Measurements from ENCODE around the gene RPTOR.

The RPTOR gene

DNA sequence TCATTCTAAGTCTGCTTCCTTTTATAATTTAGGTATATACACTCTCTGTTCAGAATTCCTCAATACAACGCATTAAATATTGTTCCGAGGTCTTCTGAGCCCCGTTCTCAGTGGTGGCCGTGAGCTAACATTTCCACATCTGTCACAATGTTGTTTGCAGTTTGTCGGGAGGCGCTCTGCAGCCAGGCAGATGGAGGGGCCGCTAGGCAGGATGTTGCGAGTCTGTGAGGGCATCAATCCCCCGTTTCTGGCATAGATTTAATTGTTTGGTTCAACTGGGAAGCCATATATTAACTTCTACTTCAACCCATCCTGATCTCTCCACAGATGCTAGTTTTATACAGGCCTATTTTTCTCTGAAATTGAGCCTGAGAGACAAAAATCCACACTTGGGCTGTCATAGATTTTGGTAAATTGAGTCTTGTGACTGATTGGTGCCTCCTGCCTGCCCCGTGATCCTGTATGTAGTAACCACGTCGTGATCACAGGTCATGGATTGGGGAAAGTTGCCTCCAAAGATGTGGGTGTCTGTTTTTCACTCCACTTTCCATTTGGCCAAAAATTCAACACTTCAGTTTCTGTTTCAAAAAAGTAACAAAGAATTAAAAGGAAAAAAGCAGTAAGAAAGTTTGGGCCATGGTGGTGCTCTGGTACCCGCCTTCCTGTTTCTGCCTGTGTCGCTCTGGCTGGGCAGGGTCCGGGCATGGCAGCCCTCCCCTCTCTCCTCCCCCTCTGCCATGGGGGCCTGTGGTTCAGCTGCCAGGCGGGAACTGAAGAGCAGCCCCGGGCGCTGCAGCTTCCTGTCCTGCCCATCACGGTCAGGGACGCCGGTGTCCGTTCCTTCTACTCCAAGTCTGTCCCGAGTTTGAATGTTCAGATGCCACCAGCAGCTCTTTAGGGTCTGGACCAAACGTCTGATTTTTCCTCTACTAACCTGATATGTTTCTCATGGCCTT lies 41.5 kb downstream of the RPTOR start:
- DNase-seq = no peak

DNA sequence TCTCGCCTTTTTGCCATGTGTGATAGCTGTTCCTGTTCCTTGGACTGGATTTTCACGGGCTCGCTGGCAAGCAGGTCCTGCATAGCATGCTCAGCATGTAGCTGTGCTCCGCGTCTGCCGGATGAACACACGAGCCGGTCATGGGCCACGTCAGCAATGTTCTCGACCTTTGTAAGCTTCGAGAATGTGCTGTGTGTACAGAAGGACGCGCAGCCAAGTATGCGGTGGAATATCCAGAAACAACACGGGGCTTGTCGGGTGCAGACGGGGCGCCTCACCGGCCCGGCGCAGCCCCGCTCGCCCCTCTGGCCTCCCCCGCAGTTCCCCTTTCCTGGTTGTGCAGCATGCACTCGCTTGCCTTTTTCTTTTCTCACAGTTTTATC lies 42.2 kb downstream of the RPTOR start:
- DNase-seq = no peak

DNA sequence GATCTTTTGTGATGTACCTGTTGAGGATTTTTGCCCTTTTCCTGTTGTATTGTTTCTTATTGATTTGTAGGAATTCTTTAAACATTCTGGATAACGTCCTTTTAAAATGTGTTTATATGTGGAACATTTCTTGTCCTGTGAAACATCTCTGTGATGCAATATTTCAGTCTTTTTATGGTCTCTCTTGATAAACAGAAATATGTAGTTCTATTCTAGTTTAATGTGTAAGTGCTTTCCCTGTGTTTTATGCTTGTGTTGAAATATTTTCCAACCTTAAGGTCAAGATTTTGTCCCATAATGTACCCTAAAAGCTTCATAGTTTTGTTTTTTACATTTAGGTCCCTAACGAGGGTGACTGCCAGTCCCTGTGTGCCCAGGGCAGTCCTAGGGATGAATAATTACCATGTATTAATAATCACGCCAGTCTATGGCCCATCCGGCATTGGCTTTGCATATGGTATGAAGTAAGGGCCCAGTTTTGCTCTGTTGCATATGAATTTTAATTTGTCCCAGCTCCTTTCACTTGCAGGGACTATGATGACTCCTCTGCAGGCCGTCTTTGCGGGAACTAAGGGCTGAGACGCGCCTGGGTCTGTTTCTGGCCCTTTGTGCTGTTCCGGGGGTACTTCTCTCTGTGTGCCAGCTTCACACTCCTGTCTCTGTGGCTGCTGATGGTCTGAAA lies 44.2 kb downstream of the RPTOR start:
- DNase-seq = no peak

DNA sequence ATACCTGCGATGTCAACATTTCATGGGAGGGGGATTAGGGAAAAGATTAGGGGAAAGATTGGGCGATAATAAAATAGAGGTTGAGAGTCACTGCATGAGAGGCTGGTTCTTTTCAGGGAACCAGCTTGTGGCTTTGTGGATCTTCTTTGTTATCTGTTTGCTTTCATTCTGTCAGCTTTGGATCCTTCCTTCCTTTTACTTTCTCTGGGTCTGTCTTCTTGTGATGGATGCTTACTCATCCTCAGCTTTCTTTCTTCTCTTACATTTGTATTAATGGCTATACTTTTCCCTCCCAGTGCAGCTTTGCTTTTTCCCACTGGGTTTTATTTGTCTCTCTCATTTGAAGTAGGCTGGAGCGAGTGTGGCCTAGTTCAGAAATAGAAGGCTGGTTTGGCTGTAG lies 47.1 kb downstream of the RPTOR start:
- DNase-seq = no peak

DNA sequence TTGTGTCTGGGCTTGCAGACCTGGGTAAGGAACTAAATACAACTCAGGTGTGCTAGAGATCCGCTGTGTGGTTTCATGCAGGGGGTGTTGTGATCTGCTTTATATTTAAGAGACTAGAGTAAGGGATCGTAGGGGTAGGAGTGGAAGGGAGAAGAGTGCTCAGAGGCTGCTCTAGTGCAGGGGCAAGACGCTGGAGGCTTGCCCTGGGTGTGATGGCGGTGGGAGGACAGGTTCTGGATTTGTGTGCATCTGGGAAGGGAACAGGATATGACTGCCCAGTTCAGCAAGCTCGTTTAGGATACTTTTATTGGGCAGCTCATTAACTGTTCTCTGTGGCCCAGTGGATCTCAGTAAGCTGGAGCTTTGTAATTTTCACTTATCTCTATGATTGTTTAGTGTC lies 47.6 kb downstream of the RPTOR start:
- DNase-seq = no peak

DNA sequence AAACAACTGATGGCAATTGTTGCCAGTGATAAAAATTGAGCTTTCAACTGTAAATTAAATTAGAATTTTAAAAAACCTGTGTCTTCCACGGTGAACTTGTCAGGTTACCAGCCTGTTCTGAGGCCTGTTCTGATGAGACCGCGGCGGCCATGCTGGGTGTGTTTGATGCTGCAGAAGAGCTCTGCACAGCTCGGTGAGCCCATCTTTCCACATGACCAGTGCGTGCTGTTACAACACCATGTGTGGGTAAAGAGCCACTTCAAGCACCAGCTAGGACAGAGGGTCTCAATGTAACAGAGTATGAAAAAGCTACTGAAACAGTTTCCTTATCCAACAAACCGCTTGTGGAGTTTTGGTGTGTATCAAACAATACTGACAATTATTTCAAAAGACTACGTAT lies 48.5 kb downstream of the RPTOR start:
- DNase-seq = no peak

DNA sequence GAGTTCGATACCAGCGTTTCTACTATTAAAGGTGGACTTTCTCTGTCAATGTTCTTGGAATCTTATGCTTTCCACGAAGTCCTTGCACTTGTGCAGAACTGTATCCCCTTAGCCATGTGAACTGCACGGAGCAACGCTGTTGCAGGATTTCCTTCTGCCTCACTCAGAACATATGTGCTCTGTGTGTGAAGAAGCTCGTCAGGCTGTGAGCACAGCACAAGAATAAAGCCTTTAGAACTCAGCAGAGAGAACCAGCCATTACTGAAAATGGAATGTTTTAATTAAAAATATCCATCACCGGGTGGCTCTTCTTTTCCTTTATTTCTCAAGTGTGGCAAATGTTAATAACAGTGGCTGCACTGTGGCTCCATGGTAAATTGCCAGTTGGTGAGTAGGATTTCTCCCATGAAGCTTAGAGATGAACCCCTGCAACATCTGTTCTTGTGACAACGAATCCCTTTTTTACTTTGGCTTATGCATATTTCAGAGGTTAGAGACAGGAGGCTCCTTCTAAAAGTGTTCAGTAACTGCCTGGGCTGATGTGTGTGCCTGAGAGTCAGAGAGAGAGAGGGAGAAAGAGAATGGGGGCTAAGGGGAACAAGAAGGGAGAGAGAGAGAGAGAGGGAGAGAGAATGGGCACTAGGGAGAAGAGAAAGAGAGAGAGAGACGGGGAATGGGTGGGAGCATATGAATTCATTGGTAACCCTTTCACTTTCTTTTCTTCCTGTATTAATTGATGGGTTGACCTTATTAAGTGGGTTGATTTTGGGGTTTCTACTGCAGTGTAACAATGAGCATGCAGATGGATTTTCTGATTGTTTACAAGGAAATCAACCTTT lies 50.0 kb downstream of the RPTOR start:
- DNase-seq = no peak

DNA sequence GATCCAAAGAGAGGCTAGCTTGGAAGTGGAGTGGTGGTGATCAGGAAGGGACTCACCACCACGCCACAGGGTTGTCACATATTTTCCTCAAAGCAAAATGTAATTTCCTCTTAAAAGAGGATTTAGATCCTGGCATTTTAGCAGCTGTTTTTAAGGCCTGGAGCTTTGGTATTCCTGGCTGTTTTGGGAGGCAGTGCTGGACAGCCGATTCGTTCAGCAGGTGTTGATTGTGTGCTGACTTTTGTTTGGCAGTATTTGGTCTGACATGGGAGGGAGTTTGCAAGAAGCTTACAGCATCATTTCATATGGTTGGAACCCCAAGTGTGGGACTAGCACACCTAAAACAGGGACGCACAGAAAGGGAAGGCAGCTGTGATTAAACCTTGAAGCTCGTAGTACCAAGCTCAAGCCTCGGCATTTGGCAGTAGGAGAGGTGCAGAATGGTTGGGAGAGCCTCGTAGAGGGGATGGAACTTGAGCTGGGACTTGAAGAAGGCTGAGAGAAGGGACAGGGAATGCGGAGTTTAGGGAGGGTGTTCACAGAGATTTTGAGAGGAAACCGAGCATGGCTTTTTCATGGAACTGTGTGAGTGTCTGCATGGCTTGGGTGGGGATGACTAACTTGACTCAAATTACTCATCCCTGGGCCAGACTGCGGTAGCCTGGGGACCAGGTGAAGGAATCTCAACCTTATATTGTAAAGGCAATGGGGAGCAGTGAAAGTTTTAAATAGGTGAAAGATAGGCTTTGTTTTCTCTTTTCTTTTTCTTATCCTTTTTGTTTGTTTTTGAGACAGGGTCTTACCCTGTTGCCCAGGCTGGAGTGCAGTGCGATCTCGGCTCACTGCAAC lies 52.3 kb downstream of the RPTOR start:
- no peak for DNase-seq

DNA sequence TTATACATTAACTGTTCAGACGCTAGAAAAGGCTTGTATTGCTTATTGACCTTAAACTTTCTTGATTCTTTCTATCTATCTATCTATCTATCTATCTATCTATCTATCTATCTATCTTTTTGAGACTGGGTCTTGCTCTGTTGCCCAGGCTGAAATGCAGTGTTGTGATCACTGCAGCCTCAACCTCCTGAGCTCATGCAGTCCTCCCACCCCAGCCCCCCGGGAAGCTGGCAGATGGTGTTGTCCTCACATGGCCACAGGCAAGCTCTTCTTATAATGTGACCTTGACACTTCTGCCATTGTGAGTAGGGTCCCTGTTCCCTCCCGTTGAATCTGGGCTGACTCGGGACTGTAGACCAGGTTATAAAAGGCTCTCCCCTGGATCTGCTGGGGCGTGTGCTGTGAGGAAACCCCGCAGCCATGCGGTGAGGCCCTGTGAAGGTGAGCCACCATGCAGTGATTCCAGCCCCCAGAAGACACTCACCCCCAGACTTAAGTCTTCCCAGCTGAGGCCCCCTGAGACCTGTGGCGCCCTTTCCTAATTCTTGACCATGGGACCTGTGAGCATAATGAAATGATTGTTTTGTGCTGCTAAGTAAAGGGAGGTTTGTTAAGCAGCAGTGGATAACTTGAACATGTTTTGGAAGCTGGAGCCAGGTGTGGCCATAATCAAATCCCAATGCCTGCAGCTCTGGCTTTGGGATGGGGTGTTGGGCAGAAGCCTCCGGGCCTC lies 54.3 kb downstream of the RPTOR start:
- no peak for DNase-seq

DNA sequence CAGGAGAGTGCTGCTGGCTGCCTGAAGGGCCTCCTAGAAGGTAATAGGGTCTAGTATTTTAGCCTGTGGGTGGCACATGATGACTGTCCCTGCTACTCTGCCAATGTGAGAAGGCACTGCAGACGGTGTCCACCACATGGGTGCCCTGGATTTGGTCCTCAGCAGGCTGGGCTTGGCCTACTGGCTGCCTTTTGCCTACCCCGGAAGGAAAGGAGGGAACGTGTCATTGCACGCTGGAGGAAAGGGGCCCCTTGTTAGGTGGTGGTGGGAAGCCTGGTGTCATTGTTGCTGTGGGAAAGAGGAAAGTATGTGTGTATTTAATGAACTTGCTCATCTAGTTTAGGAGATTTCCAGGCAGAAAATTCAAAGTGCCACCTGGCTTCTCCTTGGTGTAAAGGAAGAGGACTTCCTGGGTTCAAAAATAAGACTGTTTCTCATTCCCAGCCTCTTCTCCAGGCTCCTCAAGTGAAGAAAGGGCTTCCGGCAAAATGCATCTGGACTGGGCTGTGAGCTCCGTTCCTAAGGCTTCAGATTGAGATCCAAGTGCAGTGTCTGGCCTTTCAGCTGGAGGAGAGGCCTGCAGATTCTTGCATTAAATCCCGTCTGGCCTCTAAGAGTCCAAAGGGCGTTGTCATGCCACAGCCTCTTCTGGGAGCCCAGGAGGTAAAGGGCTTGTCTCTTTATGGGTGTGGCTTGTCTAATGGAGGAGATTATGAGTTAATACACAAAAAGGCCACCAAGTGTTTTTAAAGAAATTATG lies 55.1 kb downstream of the RPTOR start:
- DNase-seq = no peak

DNA sequence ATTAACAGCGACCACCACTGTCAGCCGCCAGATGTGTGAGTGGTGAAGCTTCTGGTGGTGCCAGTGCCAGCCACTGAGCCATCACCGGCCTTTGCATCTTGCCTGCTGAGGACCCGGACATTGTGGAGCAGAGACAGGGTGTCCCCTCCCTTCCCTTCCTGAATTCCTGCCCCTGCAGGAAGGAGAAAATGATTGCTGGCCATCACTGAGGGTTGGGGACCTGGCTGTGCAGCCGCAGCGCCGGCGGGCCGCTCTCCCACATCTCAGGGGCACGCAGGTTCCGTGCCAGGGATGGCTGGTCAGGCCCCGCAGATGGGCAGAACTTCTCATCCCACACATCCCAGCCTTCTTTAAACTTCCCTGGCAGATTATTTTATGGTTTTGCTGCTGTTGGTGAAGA lies 56.5 kb downstream of the RPTOR start:
- no peak for DNase-seq

DNA sequence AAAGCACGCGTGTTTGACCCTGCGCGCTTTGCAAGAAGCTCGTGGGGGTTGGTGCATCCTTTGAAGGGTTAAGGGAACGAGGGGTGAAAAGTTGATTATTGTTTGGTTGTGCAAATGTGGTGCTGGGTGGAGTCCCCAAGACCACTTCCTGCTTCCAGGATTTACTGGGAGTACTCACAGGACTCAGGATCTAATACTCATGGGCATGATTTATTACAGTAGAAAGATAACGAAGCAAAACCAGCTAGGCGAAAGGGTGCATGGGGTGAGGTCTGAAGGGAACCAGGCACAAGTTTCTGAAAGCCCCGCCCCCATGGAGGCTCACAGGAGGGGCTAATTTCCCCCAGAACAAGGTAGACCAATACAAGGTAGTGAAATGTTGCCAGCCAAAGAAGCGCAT lies 58.8 kb downstream of the RPTOR start:
- no peak for DNase-seq

DNA sequence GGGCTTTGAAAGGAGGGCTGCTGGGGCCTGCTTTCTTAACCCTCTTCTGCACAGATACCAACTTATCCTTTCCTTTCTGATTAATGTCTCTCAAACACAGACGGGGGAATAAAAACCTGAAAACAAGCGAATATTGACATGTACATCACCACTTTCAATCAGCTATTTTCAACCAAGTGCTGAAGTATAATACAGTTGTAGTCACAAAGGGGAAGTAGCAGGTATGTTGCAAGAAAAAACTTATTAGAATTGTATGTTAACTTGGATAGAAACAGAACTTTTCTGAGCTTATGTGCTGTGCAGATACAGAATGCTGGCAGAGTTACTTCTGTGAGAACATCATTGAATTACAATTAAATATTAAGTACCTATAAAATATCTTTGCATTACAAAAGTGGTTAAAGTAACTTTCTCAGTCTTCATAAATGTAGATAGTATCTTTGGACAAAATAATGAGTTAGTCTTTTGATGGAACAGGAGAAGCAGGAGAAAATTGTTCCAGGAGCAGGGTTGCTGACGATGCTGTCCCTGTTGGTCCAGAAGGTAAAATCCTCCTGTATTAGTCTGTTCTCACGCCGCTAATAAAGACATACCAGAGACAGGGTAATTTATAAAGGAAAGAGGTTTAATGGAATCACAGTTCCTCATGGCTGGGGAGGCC lies 59.5 kb downstream of the RPTOR start:
- no peak for DNase-seq

DNA sequence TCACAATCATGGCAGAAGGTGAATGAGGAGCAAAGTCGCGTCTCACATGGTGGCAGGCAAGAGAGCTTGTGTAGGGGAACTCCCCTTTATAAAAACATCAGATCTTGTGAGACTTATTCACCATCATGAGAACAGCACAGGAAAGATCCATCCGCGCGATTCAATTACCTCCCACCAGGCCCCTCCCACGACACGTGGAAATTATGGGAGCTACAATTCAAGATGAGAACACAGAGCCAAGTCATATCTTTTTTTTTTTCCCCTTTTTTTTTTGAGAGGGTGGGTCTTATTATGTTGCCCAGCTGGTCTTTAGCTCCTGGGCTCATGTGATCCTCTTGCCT lies 60.0 kb downstream of the RPTOR start:
- DNase-seq = no peak

DNA sequence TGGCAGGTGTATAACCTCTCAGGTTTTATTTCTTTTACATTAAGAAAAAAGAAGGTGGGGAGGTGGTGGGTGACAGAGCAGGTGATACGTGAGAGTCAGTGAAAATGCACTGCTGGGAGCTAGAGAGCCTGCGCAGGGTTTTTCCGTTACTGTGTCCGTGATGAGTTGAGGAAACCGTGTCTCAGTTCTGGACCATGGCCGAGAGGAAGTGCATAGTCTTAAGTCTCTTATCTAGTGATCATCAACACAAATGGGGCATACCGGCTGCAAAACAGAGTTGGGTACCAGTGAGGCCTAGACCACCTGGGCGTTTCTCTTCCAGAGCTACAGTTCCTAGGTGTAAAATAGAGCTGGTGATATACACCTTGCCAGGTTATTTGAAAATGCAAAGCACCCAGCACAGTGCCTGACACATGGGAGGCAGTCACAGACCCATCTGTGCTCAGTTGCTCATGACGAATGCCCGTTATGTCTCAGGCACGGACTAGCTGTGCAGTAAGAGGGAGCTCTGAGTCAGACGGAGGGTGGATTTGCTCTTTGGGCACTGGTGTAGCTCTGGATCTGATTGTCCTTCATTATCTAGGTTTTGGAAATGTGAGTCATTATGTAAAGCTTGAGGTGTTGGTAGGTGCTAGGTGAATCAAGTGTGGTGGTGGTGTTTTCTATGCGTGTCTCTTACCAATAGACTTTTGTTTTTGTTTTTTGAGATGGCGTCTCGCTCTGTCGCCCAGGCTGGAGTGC lies 60.9 kb downstream of the RPTOR start:
- no peak for DNase-seq

DNA sequence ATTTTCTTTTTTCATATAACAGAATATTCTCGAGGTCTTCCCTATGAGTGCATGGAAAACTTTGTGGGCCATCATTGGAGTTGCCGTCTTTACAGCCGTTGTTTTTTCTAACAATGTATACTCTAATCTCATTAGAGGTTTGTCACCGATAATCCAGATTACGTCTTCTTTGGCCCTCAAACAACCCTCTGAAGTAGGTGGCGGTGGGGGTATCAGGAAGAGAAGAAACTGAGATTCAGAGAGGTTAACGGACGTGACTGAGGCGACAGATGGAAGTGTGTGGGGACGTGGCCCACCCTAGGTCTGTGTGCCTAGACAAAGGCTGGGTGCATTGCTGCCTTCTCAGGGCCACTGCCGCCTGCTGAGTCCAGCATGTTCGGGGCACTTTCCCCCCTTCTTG lies 63.7 kb downstream of the RPTOR start:
- no peak for DNase-seq

DNA sequence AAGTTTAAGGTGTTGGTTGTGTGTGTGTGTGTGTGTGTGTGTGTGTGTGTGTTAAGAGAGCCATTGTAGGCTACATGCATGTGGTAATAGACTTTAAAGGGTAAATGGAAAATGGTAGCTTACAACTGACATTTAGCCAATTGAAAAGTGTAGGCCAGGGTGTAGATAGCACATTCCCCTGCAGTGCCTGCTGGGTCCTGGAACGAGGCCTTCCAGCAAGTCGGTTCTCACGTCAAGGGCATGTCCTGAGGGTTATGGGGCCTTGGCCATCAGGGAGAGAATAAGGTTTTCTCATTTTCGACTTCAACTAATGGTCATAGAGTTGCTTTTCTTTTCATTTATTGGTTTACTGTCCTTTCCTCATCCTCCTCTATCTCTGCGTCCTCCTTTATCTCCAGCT lies 65.1 kb downstream of the RPTOR start:
- DNase-seq = no peak

DNA sequence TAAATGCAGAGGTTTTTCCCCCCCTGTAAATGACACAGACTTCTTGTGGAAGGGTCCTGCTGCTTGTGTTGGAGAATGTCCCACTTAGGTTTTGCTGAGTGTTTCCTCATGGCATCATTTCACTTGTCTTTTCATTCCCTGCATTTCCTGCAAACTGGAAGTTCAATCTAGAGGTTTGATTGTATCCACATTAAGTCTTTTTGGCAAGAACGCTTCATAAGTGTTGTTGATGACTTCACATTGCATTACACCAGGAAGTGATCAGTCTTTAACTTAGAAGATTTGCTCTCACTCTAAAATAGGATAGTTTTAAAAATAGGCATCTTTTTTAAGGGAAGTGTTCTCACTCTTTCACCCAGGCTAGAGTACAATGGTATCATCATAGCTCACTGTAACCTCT lies 67.2 kb downstream of the RPTOR start:
- DNase-seq = no peak
